GM12801 (cell line): ENCODE results near the gene SLC8A1.

ENCODE experiments used
- TF ChIP-seq, protein P1 (sequence below): IDR thresholded peaks from one replicate; pipeline ENCODE4 v1.5.1; 2011; ENCODE audit warnings: control low read depth; ENCODE audit not compliant: insufficient read length; ENCODE audit errors: extremely low read depth

The SLC8A1 gene

DNA sequence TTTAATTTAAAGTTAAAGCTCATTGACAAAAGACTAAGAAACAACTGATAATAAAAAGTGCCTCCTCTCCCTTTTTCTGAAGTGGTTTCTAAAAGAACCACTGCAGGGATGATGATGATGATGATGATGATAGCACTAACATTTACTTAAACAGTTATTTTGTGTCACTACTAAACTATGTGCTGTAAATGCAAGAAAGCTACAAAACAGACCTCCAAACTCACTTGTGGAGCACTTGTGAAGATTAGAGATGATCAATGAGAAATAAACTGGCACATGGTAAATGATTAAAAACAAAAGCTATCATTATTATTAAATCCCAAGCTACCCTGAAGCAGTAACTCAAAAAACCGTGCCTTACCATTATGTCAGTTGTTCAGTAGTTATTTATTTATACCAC, 88.7 kb downstream of the SLC8A1 start:
- TF ChIP-seq, protein P1, sequence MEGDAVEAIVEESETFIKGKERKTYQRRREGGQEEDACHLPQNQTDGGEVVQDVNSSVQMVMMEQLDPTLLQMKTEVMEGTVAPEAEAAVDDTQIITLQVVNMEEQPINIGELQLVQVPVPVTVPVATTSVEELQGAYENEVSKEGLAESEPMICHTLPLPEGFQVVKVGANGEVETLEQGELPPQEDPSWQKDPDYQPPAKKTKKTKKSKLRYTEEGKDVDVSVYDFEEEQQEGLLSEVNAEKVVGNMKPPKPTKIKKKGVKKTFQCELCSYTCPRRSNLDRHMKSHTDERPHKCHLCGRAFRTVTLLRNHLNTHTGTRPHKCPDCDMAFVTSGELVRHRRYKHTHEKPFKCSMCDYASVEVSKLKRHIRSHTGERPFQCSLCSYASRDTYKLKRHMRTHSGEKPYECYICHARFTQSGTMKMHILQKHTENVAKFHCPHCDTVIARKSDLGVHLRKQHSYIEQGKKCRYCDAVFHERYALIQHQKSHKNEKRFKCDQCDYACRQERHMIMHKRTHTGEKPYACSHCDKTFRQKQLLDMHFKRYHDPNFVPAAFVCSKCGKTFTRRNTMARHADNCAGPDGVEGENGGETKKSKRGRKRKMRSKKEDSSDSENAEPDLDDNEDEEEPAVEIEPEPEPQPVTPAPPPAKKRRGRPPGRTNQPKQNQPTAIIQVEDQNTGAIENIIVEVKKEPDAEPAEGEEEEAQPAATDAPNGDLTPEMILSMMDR = no peak

DNA sequence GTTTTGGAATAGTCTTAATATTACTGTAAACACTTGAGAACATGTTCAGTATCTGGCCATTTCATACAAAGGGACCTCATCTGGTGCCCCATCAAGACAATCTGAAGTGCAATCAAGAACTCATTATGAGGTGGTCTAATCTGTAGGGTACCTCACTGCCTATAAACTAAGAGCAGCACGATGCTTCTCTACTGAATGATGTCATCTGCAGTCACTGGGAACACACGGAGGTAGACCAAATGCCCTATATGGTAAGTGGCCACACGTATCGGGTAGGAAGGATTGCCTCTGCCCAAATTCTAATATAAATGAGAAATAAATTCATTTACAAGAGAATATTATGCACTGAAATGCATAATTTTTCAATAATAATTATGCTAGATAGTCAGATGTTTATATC, 90.4 kb downstream of the SLC8A1 start:
- TF ChIP-seq, protein P1 = no peak

DNA sequence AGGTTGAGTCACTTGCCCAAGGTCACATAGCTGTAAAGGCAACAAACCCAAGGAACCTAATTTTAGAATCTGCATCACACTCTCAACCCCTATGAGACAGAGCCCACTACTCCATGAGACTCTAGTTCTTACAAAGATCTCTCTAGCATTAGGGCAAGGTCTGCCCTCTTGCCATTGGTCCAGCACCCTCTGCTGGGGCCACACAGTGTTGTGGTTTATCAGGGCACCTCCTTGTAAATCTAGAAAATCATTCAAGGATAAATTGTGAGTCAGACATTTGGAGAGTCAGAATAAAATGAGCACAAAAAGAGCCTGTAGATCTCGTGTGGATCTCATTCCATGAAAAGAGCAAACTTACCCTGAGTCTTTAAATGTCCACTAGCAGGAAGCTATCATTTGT, 91.2 kb downstream of the SLC8A1 start:
- TF ChIP-seq, protein P1 = no peak

DNA sequence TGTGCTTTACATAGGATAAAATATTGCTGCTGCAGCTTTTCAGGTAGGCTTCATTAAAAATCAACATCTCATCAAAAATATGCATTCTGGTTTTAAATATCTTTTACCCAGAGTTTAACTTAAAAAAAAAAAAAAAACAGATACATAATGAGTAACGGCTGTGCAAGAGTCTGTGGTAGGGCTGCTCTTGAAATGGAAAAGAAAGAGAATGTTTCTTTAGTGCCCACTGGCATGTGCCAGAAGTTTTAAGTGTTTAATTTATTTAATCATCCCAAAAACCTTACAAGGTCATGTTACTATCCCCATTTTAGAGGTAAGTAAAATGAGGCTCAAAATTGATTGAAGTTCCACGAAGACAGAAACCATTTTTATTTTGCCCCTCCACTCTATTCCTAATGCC, 92.1 kb downstream of the SLC8A1 start:
- TF ChIP-seq, protein P1 = no peak

DNA sequence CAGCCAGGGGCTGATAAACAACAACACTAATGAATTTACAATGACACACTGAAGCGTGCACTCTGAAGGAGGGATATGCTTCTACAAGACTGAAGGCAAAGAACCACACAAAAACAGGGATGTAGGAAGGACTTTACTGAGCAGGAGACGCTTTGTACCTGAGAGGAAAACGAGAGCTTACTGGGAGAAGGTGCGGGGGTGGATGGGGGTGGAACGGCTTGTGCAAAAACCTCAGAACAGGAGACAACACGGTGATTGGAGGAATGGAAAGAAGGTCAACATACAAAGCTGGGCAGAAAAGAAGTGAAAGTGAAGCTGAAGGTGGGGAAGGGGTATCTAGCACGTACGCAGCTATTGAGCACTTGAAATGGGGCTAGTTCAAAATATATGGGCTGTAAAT, 93.1 kb downstream of the SLC8A1 start:
- TF ChIP-seq, protein P1 = no peak

DNA sequence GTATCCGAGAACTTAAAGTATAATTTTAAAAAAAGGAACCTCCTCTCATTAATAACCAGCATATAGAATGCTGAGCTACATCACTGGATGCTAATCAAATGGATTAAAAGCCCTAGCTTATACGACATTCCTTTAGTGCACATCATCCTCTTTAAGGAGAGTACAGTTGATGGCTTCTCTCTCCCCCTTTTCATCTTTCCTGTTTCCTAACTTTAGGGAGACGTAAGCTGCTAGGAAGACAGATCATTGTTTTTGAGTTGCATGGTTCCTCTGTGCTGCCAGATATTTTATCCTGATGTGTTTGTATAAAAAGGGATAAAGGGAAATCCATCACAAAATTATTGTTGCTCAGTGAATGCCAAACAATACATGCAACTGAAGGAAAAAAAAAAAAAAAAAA, 94.2 kb downstream of the SLC8A1 start:
- TF ChIP-seq, protein P1 = no peak

DNA sequence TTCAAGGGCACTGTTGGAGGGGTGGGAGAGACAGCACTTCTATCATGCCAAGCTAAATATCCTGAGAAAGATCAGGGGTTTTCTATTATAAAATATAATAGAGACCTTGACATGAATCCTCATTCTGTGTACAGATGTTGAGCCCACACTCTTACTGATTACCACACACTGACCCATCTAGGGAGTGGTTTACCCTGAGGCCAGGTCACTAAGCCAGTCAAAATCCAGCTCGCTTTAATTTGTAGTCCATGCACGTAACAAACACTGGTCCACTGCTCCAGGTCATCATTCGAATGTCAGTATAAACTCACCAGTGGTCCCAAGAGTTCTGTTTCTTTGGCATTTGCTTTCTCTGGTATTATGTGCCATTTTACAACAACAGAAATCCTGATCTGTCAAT, 96.4 kb downstream of the SLC8A1 start:
- TF ChIP-seq, protein P1 = no peak

DNA sequence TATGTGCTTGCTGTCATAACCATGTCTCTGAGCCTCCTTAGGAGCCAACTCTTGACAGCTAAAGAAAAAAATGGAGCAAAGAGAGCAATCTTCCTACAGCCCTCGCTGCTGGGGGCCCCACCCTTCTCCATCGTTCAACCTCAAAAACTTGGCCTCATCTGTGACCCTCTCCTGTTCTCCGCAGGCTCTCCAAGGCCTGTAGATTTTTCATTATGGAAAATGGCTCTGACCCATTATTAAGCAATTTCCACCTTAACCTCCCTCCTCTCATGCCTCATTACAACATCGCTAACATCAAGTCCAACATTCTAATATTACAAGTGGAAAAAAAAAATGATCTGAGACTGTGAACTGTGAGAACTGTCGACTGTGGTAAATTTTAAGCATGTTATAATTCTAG, 98.7 kb downstream of the SLC8A1 start:
- TF ChIP-seq, protein P1 = no peak
